Ishikawa (cell line): ENCODE data around the gene PTPRN2.

Experiments
- EP300 ChIP-seq: IDR thresholded peaks from 2 replicates; pipeline ENCODE4 v1.6.1; 2012; ENCODE audit warnings: borderline replicate concordance
- TAF1 ChIP-seq: IDR thresholded peaks from 2 replicates; pipeline ENCODE4 v1.6.1; 2012; ENCODE audit warnings: low read depth, mild to moderate bottlenecking
- ZBTB7A ChIP-seq: IDR thresholded peaks from 2 replicates; pipeline ENCODE4 v1.6.1; 2012; ENCODE audit warnings: low read depth
- TF ChIP-seq, protein P1 (sequence below): IDR thresholded peaks from 2 replicates; pipeline ENCODE4 v1.6.1; 2012

- no peak for TF ChIP-seq TAF1
- TF ChIP-seq, protein P1, sequence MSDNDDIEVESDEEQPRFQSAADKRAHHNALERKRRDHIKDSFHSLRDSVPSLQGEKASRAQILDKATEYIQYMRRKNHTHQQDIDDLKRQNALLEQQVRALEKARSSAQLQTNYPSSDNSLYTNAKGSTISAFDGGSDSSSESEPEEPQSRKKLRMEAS, result no peak
- TF ChIP-seq EP300, result no peak
- no peak for TF ChIP-seq ZBTB7A
Measured at GRCh38 chr7:157799076-157799685, 788.4 kb downstream of the PTPRN2 start.
